ENCODE data around the gene BPIFB3.
"Not testable (repeated sequence)": the region's sequence is repeated elsewhere in the genome, so short reads cannot be mapped to it uniquely, and the experiment has no call there.

BPIFB3 gene

GRCh38 chr20:33083544-33084340, 30.0 kb downstream of the BPIFB3 start:
- DNase-seq (ENCODE audit: low read depth in 1 of 2, low spot score in 1 of 2): no peak

DNA sequence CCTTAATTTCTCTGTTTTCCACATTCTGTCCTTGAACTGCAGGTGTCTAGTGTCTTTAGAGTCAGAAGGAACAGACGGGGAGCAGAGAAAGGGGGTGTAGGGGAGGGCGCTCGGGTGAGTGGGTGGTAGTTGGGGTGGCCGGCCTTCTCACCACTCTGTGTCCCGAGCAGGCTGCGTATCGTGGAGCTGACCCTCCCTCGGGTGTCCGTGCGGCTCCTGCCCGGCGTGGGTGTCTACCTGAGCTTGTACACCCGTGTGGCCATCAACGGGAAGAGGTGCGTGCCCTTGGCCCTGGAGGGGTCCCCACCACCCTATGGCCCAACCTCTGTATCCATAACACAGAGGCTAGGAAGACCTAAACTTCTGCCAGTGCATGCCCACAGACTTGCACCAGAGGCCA, 31.0 kb downstream of the BPIFB3 start:
- DNase-seq (ENCODE audit: low read depth in 1 of 2, low spot score in 1 of 2): no peak

DNA sequence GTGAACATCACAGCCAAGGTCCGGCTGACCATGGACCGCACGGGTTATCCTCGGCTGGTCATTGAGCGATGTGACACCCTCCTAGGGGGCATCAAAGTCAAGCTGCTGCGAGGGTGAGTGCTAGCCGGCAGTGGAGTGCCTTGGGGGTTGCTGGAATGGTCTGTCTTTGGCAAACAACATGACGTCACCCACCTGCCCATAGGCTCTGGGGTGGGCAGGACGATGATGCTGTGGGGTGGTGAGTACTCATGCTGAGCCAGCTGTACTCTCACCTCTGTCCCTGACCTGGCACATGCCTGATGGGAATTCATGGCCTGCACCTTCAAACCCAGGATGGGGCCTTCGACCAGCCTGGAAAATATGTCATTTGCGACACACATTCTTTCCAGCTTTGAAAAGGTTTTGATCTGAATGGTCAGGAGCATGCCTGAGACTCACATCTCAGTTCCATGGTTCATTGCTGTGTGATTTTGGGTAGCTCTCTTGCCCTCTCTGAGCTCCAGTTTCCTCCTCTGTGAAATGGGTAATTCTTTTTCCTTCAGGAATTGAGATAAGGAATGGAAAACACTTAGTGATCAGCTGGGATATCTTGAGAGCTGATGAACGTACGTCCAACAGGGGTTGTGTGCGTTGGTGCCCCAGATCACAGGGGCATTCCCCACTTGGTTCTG, 32.5 kb downstream of the BPIFB3 start:
- no peak for DNase-seq (ENCODE audit: low read depth in 1 of 2, low spot score in 1 of 2)

DNA sequence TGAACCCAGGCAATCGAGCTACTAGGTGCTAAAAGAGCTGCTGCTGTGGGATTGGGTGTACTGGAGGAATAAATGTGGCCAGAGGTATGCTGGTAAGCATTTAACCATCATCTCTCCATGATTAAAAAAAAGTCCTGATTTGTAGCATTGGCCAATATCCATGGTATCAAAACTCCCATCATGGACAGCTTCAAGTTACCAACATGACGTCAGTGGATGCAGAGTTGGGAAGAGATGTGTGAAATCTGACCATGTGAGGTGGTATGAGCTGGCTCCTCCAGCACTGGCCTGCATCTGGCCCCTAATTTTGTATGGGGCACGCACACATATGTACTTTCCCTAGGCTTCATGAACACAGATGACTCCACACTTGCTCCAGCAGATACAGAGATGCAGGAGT, 37.4 kb downstream of the BPIFB3 start:
- DNase-seq (ENCODE audit: low read depth in 1 of 2, low spot score in 1 of 2): no peak

- no peak for DNase-seq (ENCODE audit: low read depth in 1 of 2, low spot score in 1 of 2)
These were observed 38.0 kb downstream of the BPIFB3 start for GRCh38 chr20:33091693-33092092.

DNA sequence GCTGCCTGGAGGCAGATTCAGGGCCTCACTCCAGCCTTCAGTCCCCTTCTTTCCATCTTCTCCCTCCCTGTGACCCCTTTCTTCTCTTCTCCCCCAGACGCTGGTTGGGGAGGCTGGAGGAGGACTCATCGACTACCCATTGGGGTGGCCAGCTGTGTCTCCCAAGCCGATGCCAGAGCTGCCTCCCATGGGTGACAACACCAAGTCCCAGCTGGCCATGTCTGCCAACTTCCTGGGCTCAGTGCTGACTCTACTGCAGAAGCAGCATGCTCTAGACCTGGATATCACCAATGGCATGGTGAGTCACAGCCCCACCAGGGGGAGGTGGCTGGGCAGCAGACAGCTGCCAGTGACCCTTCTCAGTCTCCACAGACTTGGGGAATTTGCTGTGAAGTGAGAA, 38.7 kb downstream of the BPIFB3 start:
- no peak for DNase-seq (ENCODE audit: low read depth in 1 of 2, low spot score in 1 of 2)

DNA sequence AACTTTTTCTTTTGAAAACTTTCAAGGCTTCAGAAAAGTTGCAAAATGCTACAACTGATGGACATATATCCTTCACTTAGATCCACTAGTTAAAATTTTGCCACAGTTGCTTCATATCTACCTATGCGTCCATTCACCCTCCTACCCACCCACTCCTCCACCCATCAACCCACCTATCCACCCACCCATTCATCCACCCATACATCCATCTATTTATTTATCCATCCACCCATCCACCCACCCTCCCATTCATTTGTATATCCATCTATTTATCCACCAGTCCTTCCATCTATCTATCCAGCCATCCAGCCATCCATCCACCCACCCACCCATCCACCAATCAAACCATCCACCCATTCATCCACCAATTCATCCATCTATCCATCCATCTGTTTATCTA, 39.4 kb downstream of the BPIFB3 start:
- no peak for DNase-seq (ENCODE audit: low read depth in 1 of 2, low spot score in 1 of 2)

DNA sequence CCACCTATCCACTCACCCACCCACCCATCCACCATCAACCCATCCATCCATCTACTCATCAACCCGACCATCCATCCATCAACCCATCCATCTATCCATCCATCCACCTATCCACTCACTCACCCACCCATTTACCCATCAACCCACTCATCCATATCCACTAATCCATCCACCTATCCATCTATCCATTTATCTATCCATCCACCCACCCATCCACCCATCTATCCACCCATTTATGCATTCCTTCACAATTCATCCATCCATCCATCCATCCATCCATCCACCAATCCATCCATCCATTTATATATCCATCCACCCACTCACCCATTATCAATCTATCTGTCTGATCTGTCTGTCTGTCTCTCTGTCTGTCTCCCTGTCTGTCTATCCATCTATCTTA, 39.9 kb downstream of the BPIFB3 start:
- DNase-seq (ENCODE audit: low read depth in 1 of 2, low spot score in 1 of 2): no peak

GRCh38 chr20:33095249-33095648, 41.5 kb downstream of the BPIFB3 start:
- no peak for DNase-seq (ENCODE audit: low read depth in 1 of 2, low spot score in 1 of 2)

DNA sequence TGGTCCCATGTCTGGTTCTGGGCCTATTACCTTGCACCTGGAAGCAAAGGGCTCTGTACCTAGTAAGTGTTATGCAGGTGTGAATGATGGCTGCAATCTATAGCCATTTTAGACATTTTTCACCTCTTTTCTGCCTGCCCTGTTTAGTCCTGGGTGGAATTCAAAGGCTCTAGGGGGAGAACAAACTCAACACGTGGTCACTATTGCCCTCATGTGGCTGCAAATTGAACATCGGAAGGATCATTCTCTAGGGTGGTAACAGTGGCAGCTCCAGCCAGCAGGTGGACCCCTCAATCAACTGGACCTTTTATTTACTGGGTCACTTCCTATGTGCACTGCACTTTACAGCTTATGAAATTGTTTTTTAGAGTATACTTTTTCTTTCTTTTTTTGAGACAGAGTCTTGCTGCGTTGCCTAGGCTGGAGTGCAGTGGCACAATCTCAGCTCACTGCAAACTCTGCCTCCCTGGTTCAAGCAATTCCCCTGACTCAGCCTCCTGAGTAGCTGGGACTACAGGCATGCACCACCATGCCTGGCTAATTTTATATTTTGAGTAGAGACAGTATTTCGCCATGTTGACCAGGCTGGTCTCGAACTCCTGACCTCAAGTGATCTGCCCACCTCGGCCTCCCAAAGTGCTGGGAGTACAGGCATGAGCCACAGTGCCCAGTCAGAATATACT, 42.3 kb downstream of the BPIFB3 start:
- peak in 1 of 2 donors; percentile 23 for DNase-seq (ENCODE audit: low read depth in 1 of 2, low spot score in 1 of 2)

DNA sequence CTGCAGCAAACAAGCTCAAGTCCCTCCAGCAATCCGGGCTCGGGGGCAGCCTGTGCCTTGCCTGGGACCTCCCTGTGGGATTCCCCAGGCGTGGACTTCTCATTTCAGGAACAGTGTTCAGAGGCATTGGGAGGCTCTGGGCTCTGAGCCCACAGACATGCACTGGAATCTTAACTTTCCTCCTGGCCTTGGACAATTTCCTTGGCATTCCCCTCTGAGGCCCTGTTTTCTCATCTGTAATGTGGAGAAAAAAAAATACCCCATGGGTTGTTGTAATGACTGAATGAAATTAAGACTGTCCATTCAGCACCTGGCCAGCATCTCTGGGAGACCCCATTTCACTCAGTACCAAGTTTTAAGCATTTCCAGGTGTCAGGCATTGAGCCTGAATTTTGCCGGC, 43.3 kb downstream of the BPIFB3 start:
- no peak for DNase-seq (ENCODE audit: low read depth in 1 of 2, low spot score in 1 of 2)

GRCh38 chr20:33099843-33100538, 46.3 kb downstream of the BPIFB3 start:
- no peak for DNase-seq (ENCODE audit: low read depth in 1 of 2, low spot score in 1 of 2)

DNA sequence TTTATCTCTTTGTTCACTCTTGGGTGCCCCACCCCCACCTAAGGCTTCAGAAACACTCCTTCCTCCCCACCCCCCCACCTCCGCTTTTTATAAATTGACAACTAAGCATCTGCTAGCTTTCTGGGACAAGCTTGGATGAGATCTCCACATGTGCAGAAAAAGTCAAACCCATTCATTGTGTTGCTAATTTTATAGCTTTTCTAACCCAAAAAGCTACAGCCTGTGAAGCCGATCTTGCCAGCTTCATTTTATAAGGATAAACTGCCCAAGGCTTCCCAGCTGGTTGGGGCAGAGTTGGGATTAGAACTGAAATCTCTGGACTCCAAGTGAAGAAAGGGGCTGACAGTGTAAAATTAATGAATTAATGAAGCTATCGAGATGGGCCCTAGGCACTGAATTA, 49.9 kb downstream of the BPIFB3 start:
- DNase-seq (ENCODE audit: low read depth in 1 of 2, low spot score in 1 of 2): no peak

DNA sequence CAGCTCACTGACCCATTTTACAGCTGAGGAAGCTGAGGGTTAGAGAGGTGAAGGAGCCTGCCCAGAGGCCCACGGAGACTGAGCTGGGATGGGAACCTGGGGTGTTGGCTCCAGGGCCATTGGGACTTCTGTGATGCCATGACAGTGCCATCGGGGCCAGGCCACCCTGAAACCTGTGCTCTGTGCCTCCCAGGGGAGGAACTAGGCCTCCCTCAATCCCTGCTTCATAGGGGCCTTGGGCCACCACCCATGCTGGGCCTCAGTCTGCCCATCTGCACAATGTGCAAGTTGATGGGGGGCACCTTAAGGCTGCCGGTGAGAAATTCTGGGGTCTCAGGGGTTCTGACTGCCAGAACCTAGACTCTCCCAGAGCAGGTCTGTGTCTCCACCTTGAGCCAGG, 50.6 kb downstream of the BPIFB3 start:
- no peak for DNase-seq (ENCODE audit: low read depth in 1 of 2, low spot score in 1 of 2)

- DNase-seq (ENCODE audit: low read depth in 1 of 2, low spot score in 1 of 2): no peak
These were observed 51.7 kb downstream of the BPIFB3 start for GRCh38 chr20:33105316-33105924.

GRCh38 chr20:33106058-33106620, 52.4 kb downstream of the BPIFB3 start:
- not testable (repeated sequence) for DNase-seq (ENCODE audit: low read depth in 1 of 2, low spot score in 1 of 2)

GRCh38 chr20:33108661-33109060, 55.0 kb downstream of the BPIFB3 start:
- no peak for DNase-seq (ENCODE audit: low read depth in 1 of 2, low spot score in 1 of 2)

DNA sequence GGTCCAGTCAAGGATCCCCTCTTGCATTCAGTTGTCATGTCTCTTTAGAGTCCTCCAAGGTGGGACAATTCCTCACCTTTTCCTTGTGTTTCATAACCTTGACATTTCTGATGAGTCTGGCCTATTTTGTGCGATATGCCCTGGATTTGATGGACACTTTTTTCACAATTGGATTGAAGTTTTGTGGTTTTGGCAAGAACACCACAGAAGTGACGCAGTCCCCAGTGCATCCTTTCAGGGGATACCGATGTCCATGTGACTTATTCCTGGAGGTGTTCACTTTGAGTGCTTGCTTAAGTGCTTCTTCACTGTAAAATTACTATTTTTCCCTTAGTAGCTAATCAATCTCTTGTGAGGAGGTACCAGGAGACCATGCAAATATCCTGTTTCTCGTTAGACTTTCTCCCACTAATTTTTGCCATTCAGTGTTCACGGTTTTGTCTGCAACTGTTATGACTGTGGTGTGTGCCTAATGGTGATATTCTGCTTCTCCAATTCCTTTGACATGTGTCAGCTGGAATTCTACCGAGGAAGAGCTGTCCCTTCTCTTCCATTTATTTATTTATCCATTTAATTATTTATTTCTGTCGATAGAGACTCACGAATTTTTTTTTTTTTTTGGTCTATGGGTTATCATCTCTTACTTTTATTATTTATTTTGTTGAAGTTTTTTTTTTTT, 56.6 kb downstream of the BPIFB3 start:
- no peak for DNase-seq (ENCODE audit: low read depth in 1 of 2, low spot score in 1 of 2)

GRCh38 chr20:33111306-33111705, 57.6 kb downstream of the BPIFB3 start:
- DNase-seq (ENCODE audit: low read depth in 1 of 2, low spot score in 1 of 2): no peak
